ENCODE measurements around the gene STARD5.

The STARD5 gene

DNA sequence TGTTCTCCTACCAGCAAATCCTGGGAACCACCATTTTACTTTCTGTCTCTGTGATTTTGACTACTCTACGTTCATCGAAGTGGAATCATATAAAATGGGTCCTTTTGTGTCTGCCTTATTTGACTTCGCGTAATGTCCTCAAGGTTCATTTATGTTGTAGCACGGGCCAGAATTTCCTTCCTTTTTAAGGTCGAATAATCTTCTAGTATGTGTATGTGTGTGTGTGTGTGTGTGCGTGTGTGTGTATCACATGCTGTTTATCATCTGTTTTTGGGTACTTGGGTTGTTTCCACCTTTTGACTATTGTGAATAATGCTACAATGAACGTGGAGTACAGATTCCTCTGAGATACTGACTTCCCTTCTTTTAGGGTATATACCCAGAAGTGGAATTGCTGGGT is 35.3 kb downstream of the STARD5 start:
- no peak for DNase-seq

DNA sequence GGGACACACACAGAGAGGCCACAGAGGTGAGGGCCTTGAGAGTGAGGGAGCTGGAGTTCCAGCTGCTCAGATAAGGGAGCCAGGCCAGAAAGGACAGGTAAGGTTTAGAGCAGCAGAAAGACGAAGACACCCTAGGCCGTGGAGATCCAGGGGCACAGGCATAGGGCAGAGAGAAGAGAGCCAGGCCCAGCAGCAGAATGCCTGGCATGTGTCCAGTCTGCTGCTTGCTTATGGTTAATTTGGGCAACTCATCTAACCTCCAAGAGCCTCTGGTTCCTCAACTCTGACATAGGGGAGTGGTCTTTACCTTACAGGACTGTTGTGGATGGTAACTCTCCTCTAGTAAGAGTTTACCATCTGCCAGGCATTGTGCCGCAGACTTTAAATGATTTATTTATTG is 35.9 kb downstream of the STARD5 start:
- DNase-seq, result no peak

DNA sequence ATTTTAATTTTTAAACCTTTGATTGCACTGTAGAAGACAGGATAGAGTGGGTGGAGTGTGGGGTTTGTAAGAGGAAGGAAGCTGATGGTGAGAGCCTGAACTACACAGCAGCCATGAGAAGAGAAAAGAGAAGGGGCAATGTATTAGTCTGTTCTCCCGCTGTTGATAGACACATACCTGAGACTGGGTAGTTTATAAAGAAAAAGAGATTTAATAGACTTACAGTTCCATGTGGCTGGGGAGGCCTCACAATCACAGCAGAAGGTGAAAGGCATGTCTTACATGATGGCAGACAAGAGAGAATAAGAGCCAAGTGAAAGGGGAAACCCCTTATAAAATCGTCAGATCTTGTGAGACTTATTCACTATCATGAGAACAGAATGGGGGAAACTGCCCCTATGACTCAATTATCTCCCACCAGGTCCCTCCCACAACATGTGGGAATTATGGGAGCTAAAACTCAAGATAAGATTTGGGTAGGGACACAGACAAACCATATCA is 37.3 kb downstream of the STARD5 start:
- no peak for DNase-seq

DNA sequence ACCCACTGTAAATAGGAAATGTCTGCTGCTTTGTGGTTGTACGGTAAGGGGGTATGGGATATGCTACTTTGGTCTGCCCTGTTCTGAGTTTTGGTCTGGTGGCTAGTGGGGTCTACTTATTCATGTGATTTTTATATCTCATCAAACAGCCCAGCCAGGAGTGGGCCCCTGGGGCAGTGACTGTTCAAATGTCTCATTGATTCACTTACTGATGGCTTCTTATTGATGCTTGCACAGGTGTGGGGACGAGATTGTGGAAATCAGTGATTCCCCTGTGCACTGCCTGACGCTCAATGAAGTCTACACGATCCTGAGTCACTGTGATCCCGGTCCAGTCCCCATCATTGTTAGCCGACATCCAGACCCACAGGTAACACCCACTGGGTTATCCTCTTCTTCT is 38.5 kb downstream of the STARD5 start:
- DNase-seq, result no peak

DNA sequence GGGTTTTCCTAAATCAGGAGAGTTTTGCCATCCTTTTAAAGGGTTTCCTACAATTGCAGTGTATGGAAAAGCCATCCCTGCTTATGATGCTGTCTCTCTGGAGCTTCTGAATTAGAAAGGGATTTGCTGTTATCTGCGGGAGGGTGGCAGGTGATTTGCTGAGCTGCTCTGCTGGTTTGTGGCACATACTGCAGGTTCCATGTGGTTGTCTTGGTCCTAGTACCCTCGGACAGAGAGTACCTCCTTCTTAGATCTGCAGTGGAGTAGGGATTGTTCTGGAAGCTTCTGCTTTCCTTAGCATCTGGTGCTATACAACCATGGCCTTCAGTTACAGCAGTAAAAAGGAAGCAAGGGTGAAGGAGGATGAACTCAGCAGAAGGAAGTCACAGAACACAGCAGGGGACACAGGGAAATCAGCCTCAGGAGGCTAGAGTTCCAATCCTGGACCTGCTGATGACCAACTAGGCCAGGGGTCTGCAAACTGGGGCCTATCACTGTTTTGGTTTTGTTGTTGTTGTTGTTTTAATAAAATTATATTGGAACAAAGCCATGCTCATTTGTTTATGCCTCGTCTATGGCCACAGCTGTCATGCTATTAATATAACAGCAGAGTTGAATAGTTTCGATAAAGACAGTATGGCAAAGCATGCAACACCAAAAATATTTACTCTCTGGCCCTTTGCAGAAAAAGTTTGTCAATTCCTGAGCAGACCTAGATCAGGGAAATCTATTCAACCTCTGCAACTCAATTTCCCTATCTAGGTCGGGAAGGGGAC is 39.5 kb downstream of the STARD5 start:
- DNase-seq, result no peak

DNA sequence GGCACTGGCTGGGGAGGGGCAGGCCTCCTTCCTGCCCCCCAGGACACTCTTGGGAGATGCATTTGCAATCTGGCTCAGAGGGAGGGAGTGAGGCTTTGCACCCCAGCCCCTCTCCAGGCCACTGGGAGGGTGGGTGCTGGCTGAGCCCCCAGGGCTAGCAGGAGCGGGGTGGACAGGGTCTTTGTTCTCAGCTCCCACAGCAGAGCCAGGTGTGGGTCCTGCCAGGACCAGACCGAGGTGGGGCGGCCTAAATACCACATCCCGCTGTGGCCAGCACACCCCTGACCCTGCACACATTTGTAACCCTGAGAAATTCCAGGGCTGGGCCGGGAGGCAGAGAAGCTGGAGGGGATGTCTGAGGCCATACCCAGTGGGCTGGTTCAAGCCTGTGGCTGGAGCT is 41.0 kb downstream of the STARD5 start:
- no peak for DNase-seq

DNA sequence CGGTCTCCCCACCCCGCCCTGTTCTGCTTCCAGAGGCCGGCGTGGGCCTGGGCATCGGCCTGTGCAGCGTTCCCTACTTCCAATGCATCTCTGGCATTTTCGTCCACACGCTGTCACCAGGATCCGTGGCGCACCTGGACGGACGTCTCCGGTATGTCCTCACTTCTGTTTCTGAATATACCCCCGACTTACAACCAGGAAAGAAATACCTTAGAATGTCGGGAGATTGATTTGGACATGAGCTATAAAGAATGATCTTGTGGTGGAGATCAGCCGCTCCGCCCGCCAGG is 41.4 kb downstream of the STARD5 start:
- DNase-seq, result no peak

DNA sequence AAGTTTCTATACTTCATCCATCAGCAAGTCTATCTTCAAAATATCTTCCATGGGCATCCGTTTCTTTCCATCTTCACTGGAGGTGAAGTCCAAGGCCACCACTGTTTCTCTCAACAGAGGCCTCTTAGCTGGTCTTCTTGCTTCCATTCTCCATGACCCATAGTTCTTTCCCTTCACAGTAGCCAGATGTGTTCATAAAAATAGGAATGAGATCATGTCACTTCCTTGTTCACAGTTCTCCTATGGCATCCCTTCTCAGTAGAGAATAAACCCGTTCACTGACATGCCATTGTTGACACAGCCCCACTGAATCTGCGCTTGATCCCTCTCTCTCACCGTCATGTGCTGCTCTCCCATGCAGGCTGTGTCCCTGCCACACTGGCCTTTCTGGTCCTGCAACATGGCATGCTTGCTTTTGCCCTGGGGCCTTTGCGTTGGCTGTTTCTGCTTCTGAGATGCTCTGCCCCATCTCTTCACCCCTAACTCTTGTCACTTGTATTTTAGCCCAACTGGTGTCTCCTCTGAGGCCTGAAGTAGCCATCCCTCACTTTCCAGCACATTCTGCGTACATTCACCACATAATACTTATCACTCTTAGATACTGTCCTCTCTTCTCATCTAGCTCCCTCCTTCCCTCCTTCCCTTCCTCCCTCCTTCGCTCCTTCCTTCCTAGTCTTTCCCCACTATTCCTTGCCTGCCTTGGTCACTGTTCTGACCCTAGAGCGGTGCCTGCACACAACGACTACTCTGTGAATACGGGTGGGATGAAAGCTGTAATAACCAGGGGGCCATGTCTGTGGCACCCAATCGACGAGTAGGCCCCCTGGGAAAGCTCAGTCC is 42.0 kb downstream of the STARD5 start:
- no peak for DNase-seq

DNA sequence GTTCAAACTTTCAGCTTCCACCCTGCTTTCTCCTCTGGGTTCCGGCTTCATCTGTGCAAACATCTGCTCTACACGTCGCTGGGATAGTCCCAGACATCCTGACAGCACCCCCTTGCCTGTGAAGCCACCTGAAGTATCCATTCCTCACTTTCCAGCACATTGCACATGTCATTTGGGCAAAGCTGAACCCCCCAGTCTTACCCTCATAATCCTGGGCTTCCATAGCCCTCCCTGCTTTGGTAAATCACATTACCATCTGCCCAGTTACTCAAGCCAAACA is 42.5 kb downstream of the STARD5 start:
- no peak for DNase-seq

DNA sequence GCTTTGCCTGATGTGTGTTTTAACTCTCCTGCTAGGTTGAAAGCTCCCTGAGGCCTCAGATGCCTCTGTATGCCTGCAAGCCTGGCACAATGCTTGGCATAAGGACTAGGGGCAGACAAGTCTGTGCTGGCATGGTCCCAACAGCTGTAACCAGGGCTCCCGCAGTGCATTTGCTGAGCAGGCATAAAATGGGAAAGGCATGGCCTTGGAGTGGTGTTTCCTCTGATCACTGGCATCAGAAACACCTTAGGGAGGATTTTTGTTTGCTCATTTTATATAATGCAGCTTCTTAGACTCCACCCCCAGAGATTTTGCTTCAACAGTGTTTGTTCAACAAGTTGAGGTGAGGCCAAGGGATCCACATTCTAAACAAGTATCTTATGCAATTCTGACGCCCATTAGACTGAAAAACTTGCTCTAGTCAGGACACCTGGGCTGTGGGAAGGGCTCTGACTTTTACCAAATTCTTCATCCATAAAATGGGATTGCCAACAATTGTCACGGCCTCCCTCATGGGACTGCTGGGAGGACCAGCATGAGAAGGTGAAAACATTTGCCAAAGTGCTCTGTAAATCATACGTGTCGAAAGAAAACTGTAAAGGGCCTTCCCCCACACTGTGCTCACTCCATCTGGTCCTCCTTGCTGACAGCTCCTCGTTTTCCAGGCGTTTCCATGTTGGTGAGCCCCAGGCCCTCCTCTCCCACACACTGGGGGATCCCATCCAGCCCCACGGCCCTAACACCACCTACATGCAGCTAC is 43.1 kb downstream of the STARD5 start:
- no peak for DNase-seq

DNA sequence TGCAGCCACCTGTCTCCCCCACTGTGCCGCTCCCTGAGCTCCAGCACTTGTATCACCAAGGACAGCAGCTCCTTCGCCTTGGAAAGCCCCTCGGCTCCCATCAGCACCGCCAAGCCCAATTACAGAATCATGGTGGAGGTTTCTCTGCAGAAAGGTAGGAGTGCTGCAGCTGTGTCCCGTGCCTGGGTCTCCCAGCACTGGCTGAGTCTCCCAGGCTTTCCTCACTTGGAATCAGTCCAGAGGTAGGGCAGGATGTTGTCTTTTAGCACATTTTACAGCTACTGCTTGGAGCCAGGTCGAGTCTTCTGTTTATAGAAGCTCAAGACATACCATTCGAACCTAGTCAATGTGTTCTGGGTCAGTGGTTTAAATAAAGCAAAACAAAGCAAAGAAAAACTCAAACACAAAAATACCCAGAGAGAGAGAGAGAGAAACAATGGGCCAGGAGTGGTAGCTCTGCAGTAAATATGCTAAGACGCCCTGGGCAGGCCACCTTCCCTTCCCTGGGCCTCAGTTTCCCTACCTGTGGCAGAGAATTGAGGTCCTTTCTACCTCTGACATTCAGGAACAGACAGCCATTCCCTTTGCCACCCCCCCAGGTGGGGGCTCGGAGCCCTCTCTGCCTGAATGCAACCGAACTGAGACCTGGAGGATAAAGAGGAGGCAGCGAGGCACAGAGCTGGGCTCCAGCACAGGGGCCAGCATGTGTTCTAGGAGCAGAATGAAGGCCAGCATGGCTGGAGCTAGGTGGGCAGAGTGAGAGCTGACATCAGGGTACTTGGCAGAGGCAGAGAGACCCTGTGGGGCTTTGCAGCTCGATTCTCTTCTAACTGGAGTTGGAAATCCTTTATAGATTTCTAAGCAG is 44.1 kb downstream of the STARD5 start:
- no peak for DNase-seq

DNA sequence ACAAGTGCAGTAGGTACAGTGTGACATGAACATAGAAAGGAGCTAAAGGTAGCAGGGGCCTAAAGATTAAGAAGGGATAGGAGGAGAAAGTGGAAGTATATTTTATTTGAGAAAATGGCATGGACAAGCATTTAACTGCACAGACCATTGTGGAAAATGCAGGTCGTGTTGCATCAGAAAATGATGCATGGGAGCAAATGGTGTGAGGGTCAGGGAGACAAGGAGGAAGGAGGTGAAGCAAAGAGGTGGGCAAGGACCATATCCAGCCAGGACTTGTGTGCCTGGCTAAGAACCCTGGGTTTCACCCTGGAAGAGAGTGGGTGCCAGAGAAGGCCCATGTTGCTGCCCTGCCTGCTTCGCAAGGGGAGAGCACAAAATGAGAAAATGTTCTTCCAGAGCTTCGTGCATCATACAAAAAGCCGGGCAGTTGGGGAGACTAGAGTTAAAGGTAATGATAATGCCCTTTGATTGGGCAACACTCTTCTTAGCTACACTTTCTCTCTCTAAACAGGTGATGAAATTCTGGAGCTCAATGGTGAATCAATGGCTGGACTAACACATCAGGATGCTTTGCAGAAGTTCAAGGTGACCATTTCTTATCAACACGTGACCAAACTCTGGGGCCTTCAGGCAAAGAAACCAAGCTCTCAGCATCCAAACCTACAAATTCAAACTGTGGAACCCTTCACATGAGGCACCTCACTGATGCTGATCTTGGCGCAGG is 45.5 kb downstream of the STARD5 start:
- no peak for DNase-seq

DNA sequence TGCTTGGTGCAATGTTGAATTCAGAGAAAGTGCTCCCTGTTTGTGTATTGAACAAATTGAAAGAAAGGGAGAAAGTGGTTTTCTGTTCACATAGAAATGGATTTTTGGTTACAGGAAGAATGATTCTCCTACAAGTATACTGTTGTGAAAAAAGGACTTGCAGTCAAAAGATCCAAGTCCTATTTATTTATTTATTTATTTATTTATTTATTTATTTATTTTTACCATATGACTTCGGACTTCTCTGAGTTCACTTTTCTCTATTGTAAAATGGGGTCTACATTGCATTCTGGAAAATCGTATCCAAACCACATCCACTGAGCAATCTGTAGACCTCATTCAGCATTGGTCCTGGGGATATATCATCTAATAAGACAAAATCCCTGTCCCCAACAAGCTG is 46.1 kb downstream of the STARD5 start:
- DNase-seq, result no peak

DNA sequence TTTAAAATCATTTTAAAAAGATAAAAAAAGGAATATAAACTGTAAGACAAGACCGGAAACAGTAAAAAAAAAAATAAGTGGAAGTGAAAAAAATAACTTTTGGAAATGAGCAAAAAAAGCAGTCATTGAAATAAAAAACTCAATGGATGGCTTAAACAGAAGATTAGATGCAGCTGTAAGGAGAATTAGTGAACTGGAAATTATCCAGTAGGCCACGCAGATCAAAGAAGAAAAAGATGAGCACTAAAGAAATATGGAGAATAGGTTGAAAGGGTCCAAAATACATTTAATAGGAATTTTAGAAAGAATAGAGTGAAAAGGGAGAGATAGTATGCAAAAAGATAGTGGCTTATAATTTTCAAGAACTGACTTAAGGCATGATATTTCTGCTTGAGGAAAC is 47.0 kb downstream of the STARD5 start:
- DNase-seq, result no peak

DNA sequence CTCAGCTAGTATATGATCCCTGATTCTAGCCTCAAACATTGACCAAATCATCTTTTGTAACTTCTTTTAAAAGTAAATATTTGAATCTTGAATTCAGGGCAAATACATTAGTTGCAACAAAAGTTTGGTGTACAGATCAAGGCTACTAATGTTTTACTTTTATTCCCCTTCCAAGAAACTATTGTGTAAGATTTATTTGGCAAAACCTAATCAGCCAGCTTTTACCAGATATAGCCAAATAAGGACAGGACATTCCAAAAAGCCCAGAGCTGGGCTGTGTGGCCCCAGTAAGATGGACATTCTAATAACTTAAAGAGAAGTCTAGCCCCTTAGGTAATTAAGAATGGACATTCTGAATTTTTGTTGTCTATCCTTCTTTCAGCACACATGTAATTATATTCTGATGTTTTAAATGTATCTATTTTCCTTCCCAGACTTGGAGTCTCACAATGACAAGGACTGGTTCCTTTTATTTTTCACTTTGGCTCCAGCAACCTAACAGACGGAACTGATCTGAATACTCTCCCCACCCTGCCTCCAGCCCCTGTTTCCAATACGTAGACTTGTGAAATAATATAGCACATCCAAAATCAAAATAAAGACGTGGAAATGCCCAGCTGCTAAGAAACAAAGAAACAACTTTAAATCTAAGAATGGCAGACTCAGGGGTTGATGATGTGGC is 48.1 kb downstream of the STARD5 start:
- DNase-seq, result no peak

DNA sequence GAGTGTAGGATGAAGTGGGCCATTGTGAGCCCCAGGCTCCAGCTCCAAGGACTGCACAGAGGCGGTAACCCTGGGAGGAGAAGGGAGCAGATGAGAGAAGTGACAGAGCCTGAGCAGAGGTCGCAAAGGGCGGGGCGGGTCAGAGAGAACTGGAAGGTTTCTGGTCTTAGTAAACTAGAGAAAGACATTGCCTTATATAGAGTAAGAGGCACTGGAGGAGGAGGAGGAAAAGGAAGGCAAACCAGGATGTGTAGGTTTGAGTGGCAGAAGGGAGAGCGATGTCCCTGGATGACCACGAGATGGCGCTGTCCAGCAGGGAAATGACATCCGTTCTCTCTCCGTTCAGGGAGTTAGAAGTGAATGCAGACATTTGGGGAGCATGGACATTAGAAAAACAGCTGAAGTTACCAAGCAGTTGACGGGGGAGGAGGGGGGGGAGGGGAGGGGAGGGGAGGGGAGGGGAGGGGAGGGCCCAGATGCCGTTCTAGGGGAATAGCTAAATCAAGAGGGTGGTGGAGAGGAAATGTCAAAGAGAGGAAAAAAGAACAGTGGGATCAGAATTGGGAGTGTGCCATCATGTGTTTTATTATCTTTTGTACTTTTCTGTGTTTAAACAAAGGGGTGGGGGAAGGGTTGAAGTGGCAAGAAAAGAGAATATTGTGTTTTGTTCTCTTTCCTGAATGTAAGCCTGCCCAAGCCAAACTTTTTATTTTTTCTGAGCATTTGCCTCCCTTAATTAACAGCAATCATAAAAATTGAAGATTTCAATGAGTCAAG is 48.8 kb downstream of the STARD5 start:
- peak; percentile 79 for DNase-seq

DNA sequence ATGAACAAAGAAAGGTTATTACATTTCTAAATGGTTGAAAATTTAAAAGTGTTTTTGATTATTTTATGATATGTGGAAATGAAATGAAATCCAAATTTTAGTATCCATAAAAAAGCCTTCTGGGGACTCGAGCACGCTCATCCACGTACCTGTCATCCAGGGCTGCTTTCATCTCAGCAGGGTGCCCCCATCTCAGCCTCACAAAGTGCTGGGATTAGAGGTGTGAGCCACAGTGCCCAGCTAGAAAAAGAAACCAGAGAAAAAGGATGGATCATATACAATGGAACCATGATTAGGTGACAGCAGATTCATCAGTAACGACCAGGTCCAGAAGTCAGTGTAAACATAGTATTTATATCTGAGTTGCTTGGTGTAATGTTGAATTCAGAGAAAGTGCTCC is 49.7 kb downstream of the STARD5 start:
- no peak for DNase-seq

DNA sequence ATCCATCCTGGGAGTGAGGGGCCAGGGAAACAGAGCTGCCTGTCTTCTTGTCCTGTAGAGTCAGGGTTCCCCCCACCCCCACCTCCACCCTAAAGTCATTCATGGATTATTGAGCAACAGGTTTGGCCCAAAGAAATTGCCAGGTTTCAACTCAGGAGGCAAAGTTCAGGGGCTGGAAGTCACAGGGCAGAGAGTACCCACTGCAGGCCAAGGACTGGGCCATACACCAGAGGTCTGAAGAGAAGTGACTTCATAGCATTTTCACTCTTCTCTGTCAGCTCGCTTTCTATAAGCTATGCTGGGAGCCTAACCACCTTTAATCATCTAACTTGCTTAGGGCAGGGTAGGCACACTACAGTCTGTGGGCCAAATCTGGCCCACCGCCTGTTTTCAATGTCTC is 50.1 kb downstream of the STARD5 start:
- DNase-seq, result no peak

DNA sequence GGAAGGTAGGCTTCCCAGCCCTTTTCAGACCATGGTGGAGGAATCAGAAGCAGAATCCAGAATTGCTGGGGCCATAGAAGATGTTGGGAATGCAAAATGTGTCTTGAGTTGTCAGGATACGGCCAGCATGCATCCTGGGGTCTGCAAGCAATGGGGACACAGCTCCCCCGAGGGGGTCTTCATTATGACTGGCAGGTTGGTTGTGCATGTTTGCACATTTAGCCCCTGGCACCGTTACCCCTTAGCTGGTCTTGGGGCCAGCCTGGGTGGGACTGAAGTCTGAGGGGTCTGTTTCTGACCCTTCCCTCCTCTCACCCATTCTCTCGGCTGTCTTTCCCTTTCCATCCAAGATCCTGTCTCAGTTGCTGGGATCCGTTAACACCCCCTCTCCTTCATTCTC is 50.7 kb downstream of the STARD5 start:
- no peak for DNase-seq

DNA sequence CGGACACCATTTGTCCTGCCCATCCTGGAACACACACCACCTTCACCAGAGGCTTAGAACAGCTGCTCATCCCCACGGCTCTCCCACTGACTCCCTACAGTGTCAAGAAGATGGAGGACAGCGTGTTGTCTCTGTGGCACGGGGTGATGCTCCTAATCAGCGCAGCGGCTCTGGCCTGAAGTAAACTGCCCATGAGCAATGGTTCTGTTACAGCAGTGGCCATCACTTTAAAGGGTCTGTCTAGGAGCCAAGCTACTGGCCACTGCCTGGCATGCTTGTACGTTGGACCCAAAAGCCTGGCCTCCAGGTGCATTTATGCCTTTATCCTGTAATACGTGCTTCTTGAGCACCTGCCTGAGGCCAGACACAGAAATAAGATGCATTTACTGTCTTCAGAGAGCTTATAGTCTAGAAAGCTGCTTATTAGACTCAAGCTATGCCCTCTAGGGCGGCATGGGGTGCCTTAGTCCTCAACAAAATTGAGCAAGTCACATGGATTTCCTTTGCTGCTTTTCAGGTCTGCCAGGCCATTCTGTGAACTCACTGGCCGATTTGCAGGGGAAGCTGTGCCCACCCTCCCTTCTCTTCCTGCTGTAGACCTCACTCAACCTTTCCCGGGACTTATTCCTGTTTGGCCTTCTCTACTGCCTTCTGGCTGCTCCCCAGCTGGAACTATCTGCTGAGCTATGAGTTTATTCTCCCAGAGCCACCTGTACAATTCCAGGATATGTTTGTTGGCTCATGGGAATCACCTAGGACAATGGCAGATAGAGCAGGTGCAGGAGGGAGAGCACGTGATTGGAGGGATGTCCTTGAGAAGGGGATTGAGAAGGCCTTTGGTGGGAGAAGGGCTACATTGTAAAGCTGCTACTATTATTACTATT is 51.9 kb downstream of the STARD5 start:
- DNase-seq, result no peak
